C4-2B (cell line): ENCODE results near the gene MORN5.

ENCODE experiments used
- H3K27ac ChIP-seq: fragments of 450-650 bp; 2 replicates; pipeline ENCODE4 v1.5.1; 2017
- CTCF ChIP-seq: fragments of 450-650 bp; conservative IDR thresholded peaks from 2 replicates; pipeline ENCODE4 v1.5.1; 2017; ENCODE audit warnings: mild to moderate bottlenecking
- ZFX ChIP-seq: fragments of 450-650 bp; IDR thresholded peaks from 2 replicates; pipeline ENCODE4 v1.6.1; 2017

The MORN5 gene

GRCh38 chr9:122151267-122151828 lies 8.4 kb upstream of the MORN5 start:
- TF ChIP-seq ZFX (no peak), CTCF (no peak)
- no peak overlapping the region for H3K27ac ChIP-seq

GRCh38 chr9:122155796-122156195 lies 3.9 kb upstream of the MORN5 start:
- TF ChIP-seq ZFX (no peak), CTCF (no peak)
- no peak overlapping the region for H3K27ac ChIP-seq

GRCh38 chr9:122158202-122158601 lies 1.5 kb upstream of the MORN5 start:
- no peak overlapping the region for H3K27ac ChIP-seq
- no peak for TF ChIP-seq ZFX
- TF ChIP-seq CTCF: peak; percentile 67

GRCh38 chr9:122159925-122160246 lies 178 bp downstream of the MORN5 start:
- no peak for TF ChIP-seq CTCF
- no peak for TF ChIP-seq ZFX
- H3K27ac ChIP-seq: peak overlapping the region; percentile 89

- TF ChIP-seq ZFX (no peak), CTCF (no peak)
- H3K27ac ChIP-seq: no peak overlapping the region
Measured at GRCh38 chr9:122162415-122162814, 2.7 kb downstream of the MORN5 start.

GRCh38 chr9:122164286-122164685 lies 4.6 kb downstream of the MORN5 start:
- no peak for TF ChIP-seq CTCF
- no peak overlapping the region for H3K27ac ChIP-seq

- TF ChIP-seq CTCF: no peak
- TF ChIP-seq ZFX: no peak
- no peak overlapping the region for H3K27ac ChIP-seq
Measured at GRCh38 chr9:122168356-122168755, 8.6 kb downstream of the MORN5 start.
